IMR-90 (cell line): Measurements from ENCODE around the gene SMIM26. TPM values are rescaled to one million over a fixed set of nuclear protein-coding genes. Genes with fewer than 3 reads are reported as not detected.

ENCODE experiments used
- ATAC-seq: fragments of 200-7000 bp; cut with Tn5 transposase; 2 replicates; pipeline ENCODE4 v1.9.1; 2020; ENCODE audit warnings: low read depth, mild to moderate bottlenecking, moderate library complexity
- BruUV-seq: library from RNA; stranded (reverse); fragments of 400-500 nt; replicated peaks from 2 replicates; lab custom pipeline; 2021; lab: Mats Ljungman, UMichigan
- CTCF ChIA-PET: fragments of 300-600 bp; formaldehyde crosslinking; extraction: SDS; loops from one replicate; lab custom pipeline; 2021; ENCODE audit warnings: antibody characterized with exemption; lab: Yijun Ruan, JAX
- POLR2A ChIA-PET: fragments of 300-600 bp; sonication (Branson Sonifier 250); formaldehyde crosslinking; loops from one replicate; lab custom pipeline; 2022; ENCODE audit warnings: antibody characterized with exemption; ENCODE audit not compliant: unreplicated experiment; lab: Charles Lee
- DNase-seq: peaks from one replicate; pipeline ENCODE4 v3.0.0; 2013
- H2AFZ ChIP-seq: replicated peaks from 2 replicates; pipeline ENCODE3; 2013; ENCODE audit warnings: low read length, mild to moderate bottlenecking; ENCODE audit not compliant: poor library complexity
- H2AK5ac ChIP-seq: 2 replicates; pipeline ENCODE4 v1.6.1; 2013; ENCODE audit warnings: low read depth, low read length, inconsistent platforms
- H2AK9ac ChIP-seq: replicated peaks from 2 replicates; pipeline ENCODE3; 2013; ENCODE audit warnings: mild to moderate bottlenecking, low read depth, low read length, moderate library complexity; ENCODE audit not compliant: poor library complexity
- H2BK120ac ChIP-seq: 2 replicates; pipeline ENCODE4 v1.6.1; 2013; ENCODE audit warnings: low read depth, low read length, inconsistent platforms
- H2BK15ac ChIP-seq: 3 replicates; pipeline ENCODE4 v1.6.1; 2013; ENCODE audit warnings: low read depth, low read length, inconsistent platforms
- H2BK20ac ChIP-seq: 2 replicates; pipeline ENCODE4 v1.6.1; 2013; ENCODE audit warnings: low read depth, mild to moderate bottlenecking, inconsistent platforms, low read length, moderate library complexity
- H2BK5ac ChIP-seq: 2 replicates; pipeline ENCODE4 v1.6.1; 2013; ENCODE audit warnings: mild to moderate bottlenecking, low read depth, low read length, inconsistent platforms; ENCODE audit not compliant: poor library complexity, severe bottlenecking
- H3K14ac ChIP-seq: replicated peaks from 2 replicates; pipeline ENCODE4 v1.6.1; 2013; ENCODE audit warnings: low read depth, low read length, inconsistent platforms
- H3K18ac ChIP-seq: 2 replicates; pipeline ENCODE4 v1.6.1; 2013; ENCODE audit warnings: low read depth, low read length, control low read depth
- H3K23ac ChIP-seq: 2 replicates; pipeline ENCODE4 v1.6.1; 2013; ENCODE audit warnings: low read depth, low read length, inconsistent platforms
- H3K27ac ChIP-seq: 2 replicates; pipeline ENCODE4 v1.5.1; 2013; ENCODE audit warnings: mild to moderate bottlenecking, control low read depth, low read length; ENCODE audit not compliant: insufficient read depth
- H3K27me3 ChIP-seq: 2 replicates; pipeline ENCODE4 v1.6.1; 2013; ENCODE audit warnings: low read length; ENCODE audit not compliant: control insufficient read depth, insufficient read depth
- H3K36me3 ChIP-seq: 2 replicates; pipeline ENCODE4 v1.6.1; 2013; ENCODE audit warnings: low read length, mixed read lengths; ENCODE audit not compliant: control insufficient read depth, insufficient read depth
- H3K4ac ChIP-seq: 2 replicates; pipeline ENCODE4 v1.6.1; 2013; ENCODE audit warnings: low read depth, low read length, inconsistent platforms
- H3K4me1 ChIP-seq: 2 replicates; pipeline ENCODE4 v1.6.1; 2013; ENCODE audit warnings: low read length, mixed read lengths; ENCODE audit not compliant: control insufficient read depth, insufficient read depth
- H3K4me2 ChIP-seq: 2 replicates; pipeline ENCODE4 v1.6.1; 2013; ENCODE audit warnings: low read depth, mild to moderate bottlenecking, control low read depth, low read length, moderate library complexity
- H3K4me3 ChIP-seq: 2 replicates; pipeline ENCODE4 v1.5.1; 2013; ENCODE audit warnings: low read depth, mild to moderate bottlenecking, control low read depth, low read length, moderate library complexity; ENCODE audit not compliant: insufficient read depth
- H3K56ac ChIP-seq: 2 replicates; pipeline ENCODE4 v1.6.1; 2013; ENCODE audit warnings: low read length, inconsistent platforms; ENCODE audit not compliant: insufficient read depth; ENCODE audit errors: extremely low read depth
- H3K79me1 ChIP-seq, 2 experiments: 2 replicates each; pipeline ENCODE4 v1.6.1; 2013; ENCODE audit warnings: low read length in 2 of 2, inconsistent platforms in 1 of 2, low read depth in 1 of 2
- H3K9ac ChIP-seq: 2 replicates; pipeline ENCODE4 v1.6.1; 2013; ENCODE audit warnings: low read depth, low read length, control low read depth
- H3K9me1 ChIP-seq: 2 replicates; pipeline ENCODE4 v1.6.1; 2013; ENCODE audit warnings: low read length, inconsistent platforms; ENCODE audit not compliant: insufficient read depth
- H3K9me3 ChIP-seq: 2 replicates; pipeline ENCODE4 v1.6.1; 2013; ENCODE audit warnings: low read length; ENCODE audit not compliant: control insufficient read depth, insufficient read depth
- H4K20me1 ChIP-seq: 2 replicates; pipeline ENCODE4 v1.6.1; 2013; ENCODE audit warnings: low read length, inconsistent platforms; ENCODE audit not compliant: insufficient read depth
- H4K5ac ChIP-seq: 2 replicates; pipeline ENCODE4 v1.6.1; 2013; ENCODE audit warnings: mild to moderate bottlenecking, low read depth, low read length, control low read depth
- H4K8ac ChIP-seq, 2 experiments: 2 replicates each; pipeline ENCODE4 v1.6.1; 2013; ENCODE audit warnings: low read depth in 2 of 2, low read length in 2 of 2, control low read depth in 1 of 2, inconsistent platforms in 1 of 2
- H4K91ac ChIP-seq: 2 replicates; pipeline ENCODE4 v1.6.1; 2013; ENCODE audit warnings: low read depth, low read length, inconsistent platforms; ENCODE audit not compliant: insufficient read depth
- BHLHE40 ChIP-seq: fragments of 150-350 bp; IDR thresholded peaks from 2 replicates; pipeline ENCODE4 v1.6.1; 2016; ENCODE audit warnings: mild to moderate bottlenecking, low read depth, low read length
- CEBPB ChIP-seq: IDR thresholded peaks from 2 replicates; pipeline ENCODE4 v1.6.1; 2012; ENCODE audit warnings: low read depth, low read length, improper control_type of control experiment
- CHD1 ChIP-seq: IDR thresholded peaks from 2 replicates; pipeline ENCODE4 v1.6.1; 2012; ENCODE audit warnings: low read depth, low read length, improper control_type of control experiment
- FOS ChIP-seq: fragments of 150-350 bp; IDR thresholded peaks from 2 replicates; pipeline ENCODE4 v1.6.1; 2016; ENCODE audit warnings: low read depth, low read length
- MAFK ChIP-seq: IDR thresholded peaks from 2 replicates; pipeline ENCODE4 v1.6.1; 2012; ENCODE audit warnings: low read depth, low read length, improper control_type of control experiment
- MXI1 ChIP-seq: IDR thresholded peaks from 2 replicates; pipeline ENCODE4 v1.6.1; 2012; ENCODE audit warnings: low read depth, mild to moderate bottlenecking, low read length, moderate library complexity, borderline replicate concordance
- NFE2L2 ChIP-seq: fragments of 150-350 bp; IDR thresholded peaks from 2 replicates; pipeline ENCODE4 v1.6.1; 2016; ENCODE audit warnings: low read depth, mild to moderate bottlenecking, low read length
- POLR2A ChIP-seq: IDR thresholded peaks from 2 replicates; pipeline ENCODE4 v1.6.1; 2012; ENCODE audit warnings: mild to moderate bottlenecking, low read depth, low read length
- RCOR1 ChIP-seq: IDR thresholded peaks from 2 replicates; pipeline ENCODE4 v1.6.1; 2012; ENCODE audit warnings: mild to moderate bottlenecking, low read length, improper control_type of control experiment; ENCODE audit not compliant: insufficient replicate concordance
- RFX5 ChIP-seq: IDR thresholded peaks from 2 replicates; pipeline ENCODE4 v1.8.0; 2012; ENCODE audit warnings: low read depth, mild to moderate bottlenecking, low read length, moderate library complexity
- SMC3 ChIP-seq: fragments of 150-350 bp; IDR thresholded peaks from 2 replicates; pipeline ENCODE4 v1.6.1; 2016; ENCODE audit warnings: low read depth, mild to moderate bottlenecking, antibody characterized with exemption, low read length, moderate library complexity
- dilution Hi-C: fragments of 300-500 bp; cut with HindIII; formaldehyde crosslinking; loops from one replicate; pipeline ENCODE4 v1.14.3; 2018; ENCODE audit warnings: low sequenced_read_pairs; ENCODE audit not compliant: unreplicated experiment
- in situ Hi-C: fragments of 300-500 bp; cut with MboI; formaldehyde crosslinking; loops from 3 replicates; pipeline ENCODE4 v1.14.3; 2019; ENCODE audit warnings: low sequenced_read_pairs, inconsistent platforms, mixed read lengths
- intact Hi-C: fragments of 100-400 bp; cut with micrococcal nuclease; formaldehyde crosslinking; loops from 2 replicates; pipeline ENCODE4 v1.10.0; 2022
- polyA plus RNA-seq, 3 experiments: library from polyadenylated mRNA; depleted of rRNA; stranded (reverse); fragments of >200 nt; gene quantifications; 2 replicates each; pipeline ENCODE4 v1.2.3, GENCODE V29; 2012; ENCODE audit warnings: low replicate concordance in 1 of 3
- total RNA-seq: library from RNA; depleted of rRNA; stranded (reverse); fragments of >200 nt; gene quantifications from 2 replicates; pipeline ENCODE4 v1.2.3, GENCODE V29; 2012
- TF ChIP-seq, protein P1 (sequence below): fragments of 150-350 bp; IDR thresholded peaks from 2 replicates; pipeline ENCODE4 v1.6.1; 2016; ENCODE audit warnings: low read depth, mild to moderate bottlenecking, low read length, moderate library complexity, borderline replicate concordance
- TF ChIP-seq, protein P2 (sequence below): conservative IDR thresholded peaks from 2 replicates; pipeline ENCODE4 v1.5.1; 2012; ENCODE audit warnings: mild to moderate bottlenecking, low read depth, low read length, improper control_type of control experiment

SMIM26 gene
- total and polyA plus RNA-seq, 2 of the 4 experiments (the other 2 are of a cell fraction) = 42.8 to 45.7 TPM

DNA sequence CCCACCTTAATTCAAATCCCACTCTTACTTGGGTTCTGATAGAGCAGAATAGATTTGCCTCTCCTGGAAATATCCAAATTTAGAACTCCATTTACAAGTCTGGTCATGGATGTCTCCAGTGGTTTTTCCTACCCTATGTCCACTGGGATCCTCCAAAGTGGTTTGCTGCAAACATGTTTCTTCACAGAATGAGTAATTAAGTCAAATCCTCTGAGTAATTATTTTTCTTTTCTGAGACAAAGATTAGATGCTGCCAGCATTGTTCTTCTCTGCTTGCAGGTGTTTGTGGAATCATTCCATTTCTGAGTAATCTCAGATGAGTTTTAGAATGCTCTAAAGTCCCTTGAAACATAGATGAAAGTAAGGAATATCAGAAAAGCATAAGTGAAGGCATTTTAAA lies 42.5 kb downstream of the SMIM26 start:
- Histone ChIP-seq H2BK20ac (no peak overlapping the region), H3K23ac (no peak overlapping the region), H3K27me3 (no peaks in the 10 kb centered on the region), H2AK5ac (no peak overlapping the region), H4K91ac (no peak overlapping the region), H3K4me3 (no peak overlapping the region), H3K4me2 (no peak overlapping the region), H3K79me1 (peaks cover 7% of the 10 kb centered on the region in 2 experiments; a peak in 2 of 4 replicates), H3K56ac (no peak overlapping the region), H2BK5ac (no peak overlapping the region), H3K9me3 (no peaks in the 10 kb centered on the region), H2BK15ac (no peak overlapping the region), H2BK120ac (no peak overlapping the region), H4K20me1 (no peaks in the 10 kb centered on the region), H2AK9ac (no peak overlapping the region), H3K9me1 (peaks cover 5% of the 10 kb centered on the region), H3K27ac (no peak overlapping the region), H4K5ac (no peak overlapping the region), H3K9ac (no peak overlapping the region), H3K14ac (no peak overlapping the region), H4K8ac (no peak overlapping the region), H3K4ac (no peak overlapping the region), H3K18ac (no peak overlapping the region), H3K4me1 (no peaks in the 10 kb centered on the region), H3K36me3 (no peaks in the 10 kb centered on the region; the same call in 1 of the 2 replicates), H2AFZ (no peak overlapping the region)
- dilution Hi-C loops = no loop called here
- TF ChIP-seq SMC3 (no peak), RCOR1 (no peak), CHD1 (no peak), FOS (no peak), NFE2L2 (no peak), MAFK (no peak), RFX5 (no peak), CEBPB (no peak), POLR2A (no peak), MXI1 (no peak), BHLHE40 (no peak)
- TF ChIP-seq, protein P1, sequence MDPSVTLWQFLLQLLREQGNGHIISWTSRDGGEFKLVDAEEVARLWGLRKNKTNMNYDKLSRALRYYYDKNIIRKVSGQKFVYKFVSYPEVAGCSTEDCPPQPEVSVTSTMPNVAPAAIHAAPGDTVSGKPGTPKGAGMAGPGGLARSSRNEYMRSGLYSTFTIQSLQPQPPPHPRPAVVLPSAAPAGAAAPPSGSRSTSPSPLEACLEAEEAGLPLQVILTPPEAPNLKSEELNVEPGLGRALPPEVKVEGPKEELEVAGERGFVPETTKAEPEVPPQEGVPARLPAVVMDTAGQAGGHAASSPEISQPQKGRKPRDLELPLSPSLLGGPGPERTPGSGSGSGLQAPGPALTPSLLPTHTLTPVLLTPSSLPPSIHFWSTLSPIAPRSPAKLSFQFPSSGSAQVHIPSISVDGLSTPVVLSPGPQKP = no peak
- TF ChIP-seq, protein P2, sequence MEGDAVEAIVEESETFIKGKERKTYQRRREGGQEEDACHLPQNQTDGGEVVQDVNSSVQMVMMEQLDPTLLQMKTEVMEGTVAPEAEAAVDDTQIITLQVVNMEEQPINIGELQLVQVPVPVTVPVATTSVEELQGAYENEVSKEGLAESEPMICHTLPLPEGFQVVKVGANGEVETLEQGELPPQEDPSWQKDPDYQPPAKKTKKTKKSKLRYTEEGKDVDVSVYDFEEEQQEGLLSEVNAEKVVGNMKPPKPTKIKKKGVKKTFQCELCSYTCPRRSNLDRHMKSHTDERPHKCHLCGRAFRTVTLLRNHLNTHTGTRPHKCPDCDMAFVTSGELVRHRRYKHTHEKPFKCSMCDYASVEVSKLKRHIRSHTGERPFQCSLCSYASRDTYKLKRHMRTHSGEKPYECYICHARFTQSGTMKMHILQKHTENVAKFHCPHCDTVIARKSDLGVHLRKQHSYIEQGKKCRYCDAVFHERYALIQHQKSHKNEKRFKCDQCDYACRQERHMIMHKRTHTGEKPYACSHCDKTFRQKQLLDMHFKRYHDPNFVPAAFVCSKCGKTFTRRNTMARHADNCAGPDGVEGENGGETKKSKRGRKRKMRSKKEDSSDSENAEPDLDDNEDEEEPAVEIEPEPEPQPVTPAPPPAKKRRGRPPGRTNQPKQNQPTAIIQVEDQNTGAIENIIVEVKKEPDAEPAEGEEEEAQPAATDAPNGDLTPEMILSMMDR = no peak
- BruUV-seq = no TSS peak
- intact Hi-C loops = no loop called here
- in situ Hi-C loops = no loop called here
- POLR2A ChIA-PET = interaction anchor here (0.6 kb wide), 1 partner anchor 81 kb away, joined by 3 read pairs; no protein-coding TSS in a partner anchor
- ATAC-seq (no peak), DNase-seq (no peak)
- CTCF ChIA-PET = no interaction called here
